Dermis lymphatic vessel endothelial cell (primary cell): ENCODE measurements around the gene SHCBP1L. TPM values are rescaled to one million over a fixed set of nuclear protein-coding genes. Genes with fewer than 3 reads are reported as not detected.

ENCODE experiments used
- total RNA-seq: library from RNA; depleted of rRNA; stranded (reverse); fragments of >200 nt; gene quantifications from 2 replicates; pipeline ENCODE4 v1.2.1, GENCODE V29; 2014

Gene SHCBP1L
- under 0.01 TPM in 1 of 2 replicates, not detected in the other for total RNA-seq

GRCh38 chr1:182952677-182953444 lies at the start of gene SHCBP1L:
Gene SHCBP1L, minus strand, starts transcription at chr1:182953166. Its CDS starts 33 bp downstream, at chr1:182953133.

Other genes starting within 250 kb of the SHCBP1L start
- 2.4 and 6.0 TPM in 2 replicates for gene NPL, start 163.4 kb downstream of the SHCBP1L start, total RNA-seq
- 151 and 183 TPM in 2 replicates for gene DHX9, start 113.8 kb downstream of the SHCBP1L start, total RNA-seq
- gene LAMC1, start 70.3 kb upstream of the SHCBP1L start, total RNA-seq, result 312 and 409 TPM in 2 replicates
- 0.09 and 1.5 TPM in 2 replicates for gene LAMC2, start 233.1 kb upstream of the SHCBP1L start, total RNA-seq